ENCODE data around the gene HOXC5.

GRCh38 chr12:53998110-53998899 is 34.5 kb upstream of the HOXC5 start:
- TF ChIP-seq CTCF (IDR thresholded peaks at IDR 0.05) (no peak), EZH2 (IDR thresholded peaks at IDR 0.05; ENCODE audit: borderline replicate concordance, insufficient read depth, low read depth, low read length, poor library complexity, severe bottlenecking) (no peak)
